NB4 (cell line): ENCODE measurements around the gene BTBD16.

ENCODE experiments used
- MYC ChIP-seq: IDR thresholded peaks from 2 replicates; pipeline ENCODE4 v1.6.1; 2011; ENCODE audit warnings: low read depth, low read length
- POLR2A ChIP-seq: IDR thresholded peaks from 2 replicates; pipeline ENCODE4 v1.6.1; 2011; ENCODE audit warnings: mild to moderate bottlenecking; ENCODE audit not compliant: insufficient read length; ENCODE audit errors: extremely low read depth
- TF ChIP-seq, protein P1 (sequence below): IDR thresholded peaks from one replicate; pipeline ENCODE4 v1.5.1; 2012; ENCODE audit warnings: low read depth, low read length
- TF ChIP-seq, protein P2 (sequence below): IDR thresholded peaks from 2 replicates; pipeline ENCODE4 v1.6.1; 2011; ENCODE audit warnings: low read depth, low read length

DNA sequence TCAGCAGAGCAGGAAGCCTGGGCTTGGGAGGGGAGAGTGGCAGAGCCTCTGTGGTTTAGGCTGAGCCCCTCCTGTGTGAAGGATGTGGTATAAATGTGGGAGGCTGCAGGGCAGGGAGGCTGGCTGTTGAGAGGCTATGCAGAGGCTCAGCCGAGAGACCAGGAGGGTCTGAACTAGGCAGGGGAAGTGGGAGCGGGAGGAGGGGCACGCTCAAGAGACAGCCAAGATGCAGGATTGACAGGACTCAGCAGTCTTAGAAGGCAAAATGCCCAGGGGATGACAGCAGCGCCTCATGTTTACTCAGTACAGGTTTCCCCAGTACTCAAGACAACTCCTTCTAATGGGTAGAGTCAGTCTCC is 24.3 kb downstream of the BTBD16 start:
- TF ChIP-seq, protein P1, sequence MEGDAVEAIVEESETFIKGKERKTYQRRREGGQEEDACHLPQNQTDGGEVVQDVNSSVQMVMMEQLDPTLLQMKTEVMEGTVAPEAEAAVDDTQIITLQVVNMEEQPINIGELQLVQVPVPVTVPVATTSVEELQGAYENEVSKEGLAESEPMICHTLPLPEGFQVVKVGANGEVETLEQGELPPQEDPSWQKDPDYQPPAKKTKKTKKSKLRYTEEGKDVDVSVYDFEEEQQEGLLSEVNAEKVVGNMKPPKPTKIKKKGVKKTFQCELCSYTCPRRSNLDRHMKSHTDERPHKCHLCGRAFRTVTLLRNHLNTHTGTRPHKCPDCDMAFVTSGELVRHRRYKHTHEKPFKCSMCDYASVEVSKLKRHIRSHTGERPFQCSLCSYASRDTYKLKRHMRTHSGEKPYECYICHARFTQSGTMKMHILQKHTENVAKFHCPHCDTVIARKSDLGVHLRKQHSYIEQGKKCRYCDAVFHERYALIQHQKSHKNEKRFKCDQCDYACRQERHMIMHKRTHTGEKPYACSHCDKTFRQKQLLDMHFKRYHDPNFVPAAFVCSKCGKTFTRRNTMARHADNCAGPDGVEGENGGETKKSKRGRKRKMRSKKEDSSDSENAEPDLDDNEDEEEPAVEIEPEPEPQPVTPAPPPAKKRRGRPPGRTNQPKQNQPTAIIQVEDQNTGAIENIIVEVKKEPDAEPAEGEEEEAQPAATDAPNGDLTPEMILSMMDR, result no peak
- TF ChIP-seq POLR2A (no peak), MYC (no peak)
- TF ChIP-seq, protein P2, sequence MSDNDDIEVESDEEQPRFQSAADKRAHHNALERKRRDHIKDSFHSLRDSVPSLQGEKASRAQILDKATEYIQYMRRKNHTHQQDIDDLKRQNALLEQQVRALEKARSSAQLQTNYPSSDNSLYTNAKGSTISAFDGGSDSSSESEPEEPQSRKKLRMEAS, result no peak
